Nucleus accumbens (tissue), 56 donors: ENCODE data around the gene TRHDE.

Experiments
- DNase-seq, 56 donors: peaks; one replicate each; lab custom pipeline; 2025; lab: John Stamatoyannopoulos, UW

Gene TRHDE, protein sequence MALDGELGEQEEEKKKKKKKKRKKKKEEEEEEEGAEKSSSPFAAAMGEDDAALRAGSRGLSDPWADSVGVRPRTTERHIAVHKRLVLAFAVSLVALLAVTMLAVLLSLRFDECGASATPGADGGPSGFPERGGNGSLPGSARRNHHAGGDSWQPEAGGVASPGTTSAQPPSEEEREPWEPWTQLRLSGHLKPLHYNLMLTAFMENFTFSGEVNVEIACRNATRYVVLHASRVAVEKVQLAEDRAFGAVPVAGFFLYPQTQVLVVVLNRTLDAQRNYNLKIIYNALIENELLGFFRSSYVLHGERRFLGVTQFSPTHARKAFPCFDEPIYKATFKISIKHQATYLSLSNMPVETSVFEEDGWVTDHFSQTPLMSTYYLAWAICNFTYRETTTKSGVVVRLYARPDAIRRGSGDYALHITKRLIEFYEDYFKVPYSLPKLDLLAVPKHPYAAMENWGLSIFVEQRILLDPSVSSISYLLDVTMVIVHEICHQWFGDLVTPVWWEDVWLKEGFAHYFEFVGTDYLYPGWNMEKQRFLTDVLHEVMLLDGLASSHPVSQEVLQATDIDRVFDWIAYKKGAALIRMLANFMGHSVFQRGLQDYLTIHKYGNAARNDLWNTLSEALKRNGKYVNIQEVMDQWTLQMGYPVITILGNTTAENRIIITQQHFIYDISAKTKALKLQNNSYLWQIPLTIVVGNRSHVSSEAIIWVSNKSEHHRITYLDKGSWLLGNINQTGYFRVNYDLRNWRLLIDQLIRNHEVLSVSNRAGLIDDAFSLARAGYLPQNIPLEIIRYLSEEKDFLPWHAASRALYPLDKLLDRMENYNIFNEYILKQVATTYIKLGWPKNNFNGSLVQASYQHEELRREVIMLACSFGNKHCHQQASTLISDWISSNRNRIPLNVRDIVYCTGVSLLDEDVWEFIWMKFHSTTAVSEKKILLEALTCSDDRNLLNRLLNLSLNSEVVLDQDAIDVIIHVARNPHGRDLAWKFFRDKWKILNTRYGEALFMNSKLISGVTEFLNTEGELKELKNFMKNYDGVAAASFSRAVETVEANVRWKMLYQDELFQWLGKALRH

DNA sequence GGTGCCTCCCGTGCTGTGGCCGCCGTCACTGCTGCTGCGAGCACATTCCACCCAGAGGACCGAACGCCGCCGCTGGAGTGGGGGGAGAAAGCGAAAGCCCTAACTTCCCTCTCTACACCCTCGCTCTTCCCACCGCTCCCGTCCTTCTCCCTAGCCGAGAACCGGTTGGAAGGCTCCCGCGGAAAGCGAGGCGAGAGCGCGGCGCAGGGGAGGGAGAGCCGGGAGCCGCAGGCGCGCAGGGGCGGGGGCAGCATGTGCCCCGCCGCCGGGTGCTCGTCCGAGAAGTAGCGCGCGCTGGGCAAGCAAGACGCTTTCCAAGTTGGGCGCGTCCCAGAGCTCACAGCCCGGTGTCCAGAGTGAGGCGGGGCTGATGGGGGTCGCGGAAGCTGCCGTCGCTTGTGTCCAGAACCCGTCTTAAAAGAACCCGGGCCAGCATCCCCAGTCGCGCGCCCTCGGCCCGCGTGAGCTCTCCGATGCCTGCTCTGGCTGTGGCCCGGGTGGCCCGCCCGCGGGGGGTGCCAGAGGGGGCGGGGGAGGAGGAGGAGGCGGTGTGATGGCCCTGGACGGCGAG lies at the start of gene TRHDE:
Gene TRHDE (plus strand): TSS at position 280 of the 571 bp plus-strand sequence. CDS start 274 bp downstream, at position 554.
- peak in 24 of 56 donors; percentile 15 to 71 (median 42) for DNase-seq

DNA sequence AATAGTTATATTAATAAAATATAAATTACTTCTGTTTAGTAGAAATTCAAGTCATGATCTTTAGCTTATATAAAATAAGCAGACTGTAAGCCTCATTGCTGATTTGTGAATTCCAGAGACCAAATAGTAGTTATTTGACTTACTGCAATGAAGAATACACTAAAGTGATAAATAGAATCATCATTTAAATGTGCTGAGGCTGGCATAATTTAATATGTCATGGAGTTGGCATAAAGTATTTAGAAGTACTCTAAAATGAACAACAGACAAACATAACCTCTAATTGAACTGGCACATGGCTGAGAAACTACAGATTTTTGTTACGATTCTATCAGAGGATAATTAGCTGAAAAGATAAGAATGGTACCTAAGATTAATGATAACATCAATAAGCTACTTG lies 45.7 kb upstream of the TRHDE start:
- DNase-seq: no peak

DNA sequence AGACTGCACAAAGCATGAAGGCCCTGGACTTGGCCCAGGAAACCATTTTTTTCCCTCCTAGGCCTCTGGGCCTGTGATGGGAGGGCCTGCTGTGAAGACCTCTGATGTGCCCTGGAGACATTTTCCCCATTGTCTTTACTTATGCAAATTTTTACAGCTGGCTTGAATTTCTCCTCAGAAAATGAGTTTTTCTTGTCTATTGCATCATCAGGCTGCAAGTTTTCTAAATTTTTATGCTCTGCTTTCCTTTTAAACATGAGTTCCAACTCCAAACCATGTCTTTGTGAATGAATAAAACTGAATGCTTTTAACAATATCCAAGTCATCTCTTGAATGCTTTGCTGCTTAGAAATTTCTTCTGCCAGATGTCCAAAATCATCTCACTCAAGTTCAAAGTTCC lies 43.7 kb upstream of the TRHDE start:
- DNase-seq: no peak

DNA sequence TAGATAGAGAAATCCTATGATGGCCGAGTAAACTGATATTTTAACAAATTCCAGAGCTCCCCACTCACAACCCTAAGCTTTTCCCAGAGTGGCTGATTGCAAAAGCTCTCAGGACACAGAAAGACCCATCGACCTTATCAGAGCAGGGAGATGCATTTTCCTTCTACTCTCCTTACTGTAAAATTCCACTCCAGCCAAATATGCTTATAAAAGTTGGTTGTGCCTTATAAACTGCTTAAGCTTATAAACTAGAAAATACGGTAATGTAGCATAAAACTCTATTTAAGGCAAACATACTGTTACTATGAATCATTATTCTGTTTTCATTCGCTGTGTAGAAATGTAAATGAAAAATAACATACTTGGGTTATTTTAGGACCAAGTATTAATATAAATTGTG lies 41.6 kb upstream of the TRHDE start:
- no peak for DNase-seq

DNA sequence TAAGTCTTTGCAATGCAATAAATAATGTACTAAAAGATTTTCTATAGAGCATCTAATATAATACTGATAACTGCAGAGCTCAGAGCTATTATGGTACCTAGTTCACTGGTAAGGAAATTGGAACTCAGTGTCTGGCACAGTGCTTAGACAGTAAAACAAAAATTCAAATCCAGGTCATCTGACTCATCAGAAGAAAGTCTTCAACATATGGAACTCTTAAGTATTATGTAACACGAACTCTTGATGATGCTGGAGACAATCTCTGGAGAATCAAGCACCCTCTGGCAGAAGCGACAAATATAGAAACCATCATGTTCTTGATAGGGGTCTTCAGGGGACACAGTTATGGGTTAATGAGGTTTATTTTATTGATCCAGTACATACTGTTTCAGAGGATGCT lies 37.3 kb upstream of the TRHDE start:
- no peak for DNase-seq

DNA sequence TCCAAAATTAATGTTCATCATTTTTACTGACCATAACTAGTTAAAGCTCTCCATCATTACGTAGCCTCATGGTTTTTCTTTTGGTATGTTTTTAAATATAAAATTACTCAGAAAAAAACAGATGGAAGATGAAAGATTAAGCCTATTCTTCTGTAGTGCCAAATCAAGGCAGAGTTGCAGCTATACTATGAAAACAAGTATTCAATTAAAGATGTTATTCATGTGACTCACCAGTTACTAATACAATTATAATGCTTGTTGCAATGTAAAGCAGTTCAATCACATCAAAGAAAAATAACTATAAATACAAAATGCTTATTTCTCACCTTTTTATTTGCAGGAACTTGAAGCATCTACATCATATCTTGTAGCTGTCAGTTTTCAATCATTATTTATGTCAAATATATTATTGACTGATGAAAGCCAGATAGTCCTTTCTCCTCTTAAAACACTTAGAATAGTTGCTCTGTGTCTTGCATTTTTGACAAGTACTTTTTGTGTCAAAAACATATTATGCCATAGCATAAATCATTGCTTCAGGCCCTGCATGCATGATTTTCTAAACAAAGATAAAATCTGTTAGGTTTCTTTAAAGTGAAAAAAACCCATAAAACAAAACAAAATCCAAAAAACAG lies 36.0 kb upstream of the TRHDE start:
- no peak for DNase-seq

DNA sequence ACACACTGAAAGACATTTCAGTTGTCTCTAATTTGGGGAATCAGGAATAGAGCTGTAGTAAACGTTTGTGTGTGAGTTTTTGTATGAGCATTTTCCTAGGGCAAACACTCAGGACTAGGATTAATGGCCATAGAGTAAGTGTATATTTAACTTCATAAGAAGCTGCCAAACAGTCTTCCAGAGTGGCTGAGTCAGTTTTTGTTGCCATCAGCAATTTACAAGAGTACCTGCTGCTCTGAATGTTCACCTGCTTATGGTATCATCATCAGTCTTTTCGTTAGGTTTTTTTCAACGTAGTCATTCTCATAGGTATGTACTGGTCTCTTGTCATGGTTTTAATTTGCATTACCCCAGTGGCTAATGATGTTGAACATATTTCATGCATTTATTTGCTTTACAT lies 30.6 kb upstream of the TRHDE start:
- DNase-seq: no peak

DNA sequence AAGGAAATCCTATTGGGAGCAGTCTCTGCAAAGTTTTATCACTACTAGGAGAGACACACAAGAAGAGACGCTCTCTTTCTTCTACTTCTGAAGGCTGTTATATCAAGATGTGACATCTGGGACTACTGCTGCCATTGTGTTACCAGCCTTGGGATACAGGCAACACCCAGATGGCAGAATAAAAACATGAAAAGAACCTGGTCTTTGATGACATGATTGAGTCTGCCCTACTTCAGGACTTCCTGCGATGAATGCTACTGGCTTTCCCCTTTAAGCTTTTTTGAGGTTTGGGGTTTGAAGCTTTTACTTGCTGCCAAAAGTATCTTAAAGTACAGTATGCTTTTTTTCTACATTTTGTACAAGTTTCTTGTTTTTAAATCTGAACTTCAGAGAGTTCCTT lies 29.2 kb upstream of the TRHDE start:
- no peak for DNase-seq

DNA sequence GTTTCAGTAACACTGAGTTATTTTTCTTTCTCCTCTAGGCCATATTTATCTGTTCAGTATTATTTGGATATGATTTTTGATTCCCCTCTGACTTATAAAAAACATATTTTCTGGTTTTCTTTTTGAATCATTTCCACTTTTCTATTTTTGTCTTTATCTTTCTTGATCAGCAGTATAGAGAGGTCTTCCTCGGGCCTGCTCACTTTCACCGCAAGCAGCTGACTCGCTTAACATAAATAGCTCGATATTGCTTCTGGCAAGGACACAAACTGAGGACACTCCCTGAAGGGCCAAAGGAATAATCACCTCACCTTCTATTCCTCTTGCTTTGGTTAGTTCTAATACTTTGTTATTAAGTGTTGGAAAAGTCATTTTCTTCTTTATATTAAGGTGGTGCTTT lies 25.8 kb upstream of the TRHDE start:
- no peak for DNase-seq

DNA sequence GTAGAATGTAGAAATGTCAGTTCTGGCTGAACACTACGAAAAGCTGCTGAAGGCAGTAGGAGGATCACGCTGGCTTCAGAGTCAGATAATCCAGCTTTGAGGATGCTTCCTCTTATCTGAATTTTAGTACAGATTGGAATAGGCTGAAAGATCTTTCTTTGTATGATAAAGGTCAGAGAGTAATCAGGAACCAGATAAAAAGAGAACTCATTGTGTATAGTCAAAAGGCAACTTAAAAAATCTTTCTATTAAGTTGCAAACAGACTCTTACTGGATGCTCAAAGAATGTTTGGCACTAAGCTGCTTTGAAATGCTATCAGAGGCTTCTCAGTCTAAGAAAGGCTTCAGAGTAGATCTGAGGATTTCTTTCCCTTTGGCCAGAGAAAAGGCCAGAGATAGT lies 21.8 kb upstream of the TRHDE start:
- no peak for DNase-seq

DNA sequence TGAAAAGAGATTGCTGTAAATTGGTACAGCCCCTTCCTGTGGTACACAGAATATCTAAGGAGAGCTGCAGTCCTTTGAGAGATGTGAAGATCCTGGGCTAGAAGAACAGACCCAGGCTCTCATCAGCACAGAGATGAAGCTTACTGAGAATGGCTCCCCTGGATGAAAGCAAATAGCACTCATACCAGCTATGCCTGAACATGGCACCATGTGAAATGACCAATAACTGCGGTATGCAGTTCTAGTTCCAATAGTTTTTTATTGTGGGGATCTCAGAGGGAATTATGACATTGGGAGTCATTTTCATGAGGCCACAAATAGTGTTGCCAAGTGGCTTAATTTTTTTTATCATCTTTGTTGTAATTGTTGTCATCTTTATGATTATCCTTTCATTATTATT lies 15.4 kb upstream of the TRHDE start:
- DNase-seq: no peak

DNA sequence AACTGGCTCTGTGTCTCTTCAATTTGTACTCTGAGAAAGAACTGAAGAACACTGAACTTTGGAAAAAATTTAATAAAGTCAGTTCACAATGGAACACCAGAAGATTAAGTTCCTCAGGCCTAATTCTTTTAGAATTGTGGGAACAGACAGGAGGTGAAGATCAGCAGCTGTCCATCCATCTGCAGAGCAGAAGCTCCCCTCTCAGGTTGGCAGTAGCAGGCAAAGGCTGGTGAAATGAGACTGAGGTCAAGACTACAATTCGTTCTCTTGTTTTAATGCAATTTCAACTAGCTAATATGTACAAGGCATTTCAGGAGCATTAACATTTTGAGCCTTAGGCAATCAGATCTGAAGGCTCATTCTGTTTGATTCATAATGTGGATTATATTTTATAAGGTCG lies 10.3 kb upstream of the TRHDE start:
- no peak for DNase-seq

DNA sequence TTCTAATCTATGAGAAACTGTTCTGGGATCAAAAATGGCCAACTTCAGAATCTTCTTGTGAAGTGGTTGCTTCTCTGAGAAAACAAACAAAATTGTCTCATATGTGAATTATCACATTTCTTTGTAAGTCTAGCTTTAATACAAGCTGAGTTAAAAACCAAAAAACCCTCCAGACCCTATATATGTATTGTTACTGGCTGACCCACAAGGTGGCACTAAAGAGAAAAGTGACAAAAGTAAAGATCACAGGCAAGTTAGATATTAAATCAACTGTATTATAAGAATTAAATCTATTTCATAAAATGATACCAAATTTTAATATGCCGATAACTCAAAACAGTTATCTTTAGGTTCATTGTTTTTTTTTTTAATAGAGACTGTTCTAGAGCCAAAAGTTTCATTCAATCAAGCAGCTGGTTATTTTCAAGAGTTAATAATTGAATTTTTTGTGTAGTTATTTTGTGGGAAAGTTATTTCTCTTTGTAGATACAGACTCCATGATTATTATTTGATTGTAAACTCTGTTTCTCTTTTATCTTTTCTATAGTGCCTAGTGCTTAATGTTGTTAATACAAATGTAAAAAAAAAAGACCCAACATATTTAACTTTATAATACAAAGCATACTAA lies 7.5 kb upstream of the TRHDE start:
- no peak for DNase-seq

DNA sequence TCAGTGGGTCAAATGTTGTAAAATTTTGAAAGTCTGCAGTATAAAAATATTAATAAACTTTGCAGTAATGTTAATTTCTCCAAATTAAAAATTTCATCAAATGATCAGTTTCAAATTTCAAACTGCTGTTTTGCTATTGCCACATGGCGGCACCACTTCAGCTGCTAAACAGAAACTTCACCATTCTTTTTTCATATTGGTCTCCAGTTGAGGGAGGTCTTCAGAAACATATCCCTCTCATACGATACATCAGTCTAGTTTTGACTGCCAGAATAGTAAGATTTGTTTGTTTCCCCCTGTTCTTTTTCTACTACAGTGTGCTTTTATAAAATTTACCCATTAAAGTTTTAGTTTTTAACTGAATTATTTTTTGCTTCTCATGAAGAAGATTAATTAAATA lies 4.2 kb upstream of the TRHDE start:
- peak in 1 of 56 donors; percentile 15 for DNase-seq

DNA sequence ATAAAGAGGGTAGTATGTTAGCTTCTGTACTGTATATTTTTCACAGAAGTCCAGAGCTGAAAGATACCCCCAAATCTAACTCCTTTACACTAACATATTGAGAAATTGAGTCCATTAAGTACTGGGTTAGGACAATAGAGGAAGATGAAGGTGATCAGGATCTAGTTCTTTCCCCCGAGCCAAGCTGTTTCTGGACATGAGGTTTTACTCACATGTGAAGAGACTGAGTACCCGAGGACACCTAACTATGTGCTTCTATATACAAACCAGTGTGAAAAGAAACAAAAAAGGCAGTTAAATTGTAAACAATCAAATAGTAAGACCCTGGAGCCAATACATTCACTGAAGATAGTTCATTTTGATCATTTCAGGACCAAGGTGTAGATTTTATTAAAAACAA lies 3.8 kb upstream of the TRHDE start:
- DNase-seq: no peak

DNA sequence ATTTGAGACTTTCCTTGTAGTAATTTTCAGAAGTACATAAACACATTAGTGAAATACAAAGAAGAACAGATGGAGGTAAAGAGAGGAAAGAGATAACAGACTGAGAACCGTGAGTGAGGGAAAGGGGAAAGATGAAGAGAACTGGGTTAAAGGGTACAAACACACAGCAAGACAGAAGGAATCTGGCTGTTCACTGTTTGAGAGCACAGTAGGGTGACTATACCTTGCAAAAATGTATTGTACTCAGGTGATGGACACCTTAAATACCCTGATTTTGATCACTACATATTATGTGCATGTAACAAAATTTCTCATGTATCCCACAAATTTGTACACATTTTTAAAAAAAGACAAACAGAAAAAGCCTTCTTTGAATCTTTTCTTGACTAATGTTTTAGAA lies 2.7 kb upstream of the TRHDE start:
- no peak for DNase-seq

DNA sequence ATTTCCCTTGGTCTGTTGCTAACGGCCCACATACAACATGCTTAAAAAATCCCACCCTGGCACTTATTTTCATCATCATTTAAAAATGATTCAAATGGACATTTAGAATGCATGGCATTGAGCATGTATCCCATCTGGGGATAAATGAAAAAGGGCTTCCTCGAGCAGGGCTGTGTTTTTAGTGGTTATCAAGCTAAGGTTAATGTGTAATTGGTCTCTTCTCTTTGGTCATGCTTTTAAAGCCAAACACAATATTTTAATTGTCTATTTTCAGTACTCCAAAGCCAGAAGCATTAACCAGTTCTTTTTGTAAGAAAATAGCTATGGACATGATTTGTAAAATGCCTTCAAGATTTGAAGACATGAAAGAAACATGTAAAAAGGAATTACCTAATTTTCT lies 1.9 kb upstream of the TRHDE start:
- no peak for DNase-seq

DNA sequence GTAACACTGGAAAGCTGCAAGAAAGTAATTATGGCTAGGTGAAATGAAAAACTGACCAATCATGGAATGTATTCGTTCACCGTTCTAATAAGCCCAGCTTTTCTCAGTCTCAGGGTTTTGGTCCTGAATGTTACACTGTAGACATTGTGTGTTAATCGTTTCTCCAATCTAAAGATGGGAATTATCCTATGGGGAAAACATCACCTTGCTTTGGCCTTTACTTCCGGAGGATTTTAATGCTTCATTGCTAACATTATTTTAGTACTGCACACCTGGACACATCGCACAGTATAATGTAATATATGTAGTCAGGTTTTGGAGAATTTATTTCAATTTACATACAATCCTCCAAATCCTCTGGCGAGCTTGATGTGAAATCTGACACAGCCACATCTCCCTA lies 1.2 kb upstream of the TRHDE start:
- no peak for DNase-seq

DNA sequence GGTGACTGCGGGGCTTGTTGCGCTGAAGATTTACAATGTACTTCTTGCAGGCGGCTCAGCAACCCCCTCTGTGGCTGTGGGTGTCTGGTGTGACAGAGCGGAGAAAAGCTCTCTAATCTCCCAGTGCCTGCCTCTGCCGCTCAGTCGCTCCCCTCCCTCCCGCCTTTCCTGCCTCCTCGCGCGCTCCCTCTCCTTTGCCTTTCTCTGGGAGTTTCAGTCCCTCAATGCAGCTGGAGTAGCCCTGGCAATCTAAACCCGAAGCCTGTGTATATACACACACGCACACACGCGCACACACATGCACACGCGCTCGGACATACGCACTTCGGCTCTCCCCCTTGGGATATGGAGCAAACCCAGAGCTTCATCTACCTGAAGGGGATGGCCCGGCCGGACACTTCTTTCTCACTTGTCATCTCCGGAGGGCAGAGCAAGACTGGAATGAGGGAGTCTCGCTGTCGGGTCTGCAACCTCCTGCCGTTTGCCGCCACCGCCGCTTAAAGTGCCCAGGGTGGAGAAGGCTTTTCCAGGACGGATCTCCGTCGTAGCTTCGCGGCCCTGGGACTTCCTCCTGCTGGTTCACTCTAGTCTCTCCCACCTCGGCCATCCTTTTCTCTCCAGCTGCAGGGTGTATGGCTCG lies 599 bp upstream of the TRHDE start:
- peak in 36 of 56 donors; percentile 11 to 71 (median 40) for DNase-seq
